GM18519 (cell line): ENCODE measurements around the gene RIC8A.
A peak's percentile ranks its signal among the peaks of the same experiment; 100 is the strongest.
"Not testable (repeated sequence)": the region's sequence is repeated elsewhere in the genome, so short reads cannot be mapped to it uniquely, and the experiment has no call there.

Experiments used
- ATAC-seq: cut with Tn5 transposase; IDR thresholded peaks from one replicate; pipeline ENCODE4 v1.9.1; 2021; ENCODE audit warnings: mild to moderate bottlenecking, moderate library complexity; ENCODE audit not compliant: unreplicated experiment, low FRiP score

The RIC8A gene

DNA sequence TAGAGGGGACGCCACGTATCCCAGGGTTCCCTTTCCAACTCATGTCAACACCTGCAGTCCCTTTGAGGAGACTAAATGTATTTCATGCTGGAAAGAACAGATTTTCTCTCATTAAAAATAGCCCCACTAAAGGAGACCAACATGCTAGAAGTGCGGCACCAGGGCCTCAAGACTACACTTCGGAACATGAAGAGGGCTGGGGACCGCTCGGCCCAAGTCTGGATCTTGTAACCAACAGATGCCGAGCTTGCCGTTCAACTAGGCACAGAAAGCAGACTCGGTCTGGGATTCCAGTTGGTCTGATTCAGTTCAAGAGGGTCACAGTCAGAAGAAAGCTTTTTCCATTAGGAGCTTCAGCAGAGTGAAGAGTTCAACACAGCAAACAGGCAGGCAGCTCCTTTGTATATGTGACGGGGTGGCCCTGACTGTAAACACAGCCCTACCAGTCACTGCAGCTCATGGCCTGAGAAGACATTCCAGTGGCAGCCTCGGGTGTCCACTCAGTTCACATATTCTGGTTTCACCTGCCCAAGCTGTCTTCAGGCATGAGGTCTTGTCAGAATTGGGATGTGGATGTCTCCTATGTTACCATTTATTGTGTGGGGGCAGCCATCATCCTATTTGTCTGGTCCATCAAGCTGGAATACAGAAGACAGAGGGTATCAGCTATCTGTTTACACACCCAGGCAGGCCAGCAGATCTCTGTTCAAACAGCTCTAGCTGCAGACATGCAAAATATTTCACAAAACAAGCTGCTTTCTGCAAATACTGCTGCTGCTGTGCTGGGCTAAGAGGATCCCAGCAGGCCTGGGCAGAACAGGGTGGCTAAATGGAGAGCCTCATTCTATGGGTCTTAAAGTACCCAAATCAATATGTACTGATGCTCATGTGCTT lies 8.8 kb downstream of the RIC8A start:
- no peak for ATAC-seq

DNA sequence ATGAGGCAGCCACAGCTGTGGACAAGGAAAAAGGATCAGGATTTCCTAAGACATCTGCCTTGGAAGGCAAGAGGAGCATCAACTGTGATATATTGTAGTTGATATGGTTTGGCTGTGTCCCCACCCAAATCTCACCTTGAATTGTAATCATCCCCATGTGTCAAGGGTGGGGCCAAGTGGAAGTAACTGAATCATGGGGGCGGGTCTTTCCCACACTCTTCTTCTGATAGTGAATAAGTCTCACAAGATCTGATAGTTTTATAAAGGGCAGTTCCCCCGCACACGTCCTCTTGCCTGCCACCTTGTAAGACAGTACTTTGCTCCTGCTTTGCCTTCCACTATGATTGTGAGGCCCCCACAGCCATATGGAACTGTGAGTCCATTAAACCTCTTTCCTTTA lies 10.2 kb downstream of the RIC8A start:
- no peak for ATAC-seq

DNA sequence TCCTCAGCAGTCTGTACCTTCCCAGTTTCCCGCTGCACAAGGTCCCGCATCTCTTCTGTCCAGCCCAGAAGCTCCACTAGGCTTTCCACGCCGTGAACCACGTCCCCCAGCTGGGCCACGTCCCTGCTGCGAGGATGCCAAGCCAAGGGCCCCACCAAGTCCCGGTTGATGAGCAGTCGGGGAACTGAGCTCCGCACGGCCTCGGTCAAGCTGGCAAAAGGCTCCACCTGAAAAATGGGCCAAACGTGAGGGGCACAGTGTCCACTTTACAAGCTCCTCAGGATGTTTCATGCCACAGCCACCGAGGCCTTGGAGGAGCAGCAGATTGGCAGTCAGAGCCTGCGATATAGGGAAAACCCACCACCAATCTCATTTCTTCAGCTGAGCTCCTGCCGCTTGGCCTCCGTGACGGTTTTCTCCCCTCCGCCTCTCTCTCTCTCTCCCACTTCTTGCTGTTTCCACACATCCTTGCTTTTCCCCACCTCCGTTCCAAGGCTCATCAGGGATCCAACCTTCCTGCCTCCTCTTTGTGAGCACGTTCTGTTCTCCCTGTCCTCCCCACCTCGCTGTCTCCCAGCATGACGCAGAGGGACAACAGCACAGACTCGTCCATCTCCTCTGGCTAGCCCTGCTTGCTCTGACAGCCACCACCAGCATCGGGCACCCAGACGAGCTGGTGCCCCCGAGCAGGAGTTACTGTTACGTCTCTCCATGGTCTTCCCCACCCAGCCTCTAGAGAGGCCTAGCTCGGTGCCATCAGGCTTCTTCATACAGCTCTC lies 11.5 kb downstream of the RIC8A start:
- ATAC-seq: no peak

DNA sequence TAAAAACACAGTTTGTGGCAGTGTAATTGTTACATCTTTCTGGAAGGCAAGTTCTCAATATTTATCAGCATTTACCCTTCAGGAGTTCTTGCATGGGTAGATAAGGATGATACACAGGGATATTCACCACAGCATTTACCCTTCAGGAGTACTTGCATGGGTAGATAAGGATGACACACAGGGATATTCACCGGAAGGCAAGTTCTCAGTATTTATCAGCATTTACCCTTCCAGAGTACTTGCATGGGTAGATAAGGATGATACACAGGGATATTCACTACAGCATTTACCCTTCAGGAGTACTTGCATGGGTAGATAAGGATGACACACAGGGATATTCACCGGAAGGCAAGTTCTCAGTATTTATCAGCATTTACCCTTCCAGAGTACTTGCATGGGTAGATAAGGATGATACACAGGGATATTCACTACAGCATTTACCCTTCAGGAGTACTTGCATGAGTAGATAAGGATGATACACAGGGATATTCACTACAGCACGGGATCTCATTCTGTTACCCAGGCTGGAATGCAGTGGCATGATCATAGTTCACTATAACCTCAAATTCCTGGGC lies 13.2 kb downstream of the RIC8A start:
- ATAC-seq: not testable (repeated sequence)

DNA sequence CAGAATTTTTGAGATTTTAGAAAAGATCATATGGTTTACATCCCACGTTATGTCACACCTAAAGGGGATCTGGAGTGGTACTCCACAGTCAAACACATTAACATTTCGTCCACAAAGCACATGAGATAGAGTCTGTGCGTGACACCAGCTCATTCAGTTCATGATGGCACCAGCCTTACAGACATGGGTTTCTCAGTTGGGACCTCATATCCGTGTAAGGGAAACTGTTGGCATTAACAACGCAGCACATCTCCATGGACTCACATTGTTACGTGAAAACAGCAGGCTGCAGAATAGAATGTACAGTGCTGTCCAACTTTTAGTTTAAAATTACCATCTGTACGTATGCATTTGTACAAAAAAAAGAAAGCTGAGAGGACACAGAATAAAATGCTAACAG lies 14.0 kb downstream of the RIC8A start:
- ATAC-seq: no peak

DNA sequence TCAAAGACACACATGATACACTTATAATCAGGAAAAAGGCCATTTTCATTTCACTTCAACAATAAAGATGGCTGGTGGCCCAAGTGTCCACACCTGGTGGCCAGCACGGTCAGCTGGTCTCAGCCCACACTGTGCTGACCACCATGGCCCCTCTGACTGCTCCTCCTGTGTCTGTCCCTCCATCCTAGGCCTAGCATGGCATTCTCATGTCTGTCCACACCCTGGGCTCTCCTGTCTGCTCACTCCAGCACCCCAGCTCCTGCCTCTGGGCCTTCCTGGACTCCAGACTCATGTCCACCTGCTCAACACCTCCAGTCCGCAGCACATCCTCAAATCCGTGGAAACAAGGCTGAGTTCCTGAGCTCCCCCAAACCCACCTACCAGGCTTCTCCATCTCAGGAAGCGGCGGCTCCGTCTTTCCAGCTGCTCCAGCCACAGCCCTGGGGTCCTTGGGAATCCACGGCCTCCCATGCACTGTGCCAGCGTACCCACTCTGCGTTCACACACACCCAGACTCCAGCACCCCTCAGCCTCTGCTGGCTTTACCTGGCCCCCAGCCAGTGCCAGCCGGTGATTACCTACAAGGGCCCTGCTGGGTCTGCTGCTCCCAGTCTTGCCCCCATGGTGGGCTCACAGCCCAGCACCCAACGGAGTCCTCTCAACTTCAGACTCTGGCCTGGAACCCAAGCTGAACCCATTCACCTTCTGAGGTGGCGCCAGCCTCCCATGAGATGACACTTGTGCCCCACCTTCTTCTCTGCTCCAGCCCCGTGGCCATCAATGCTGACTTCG lies 14.7 kb downstream of the RIC8A start:
- no peak for ATAC-seq

DNA sequence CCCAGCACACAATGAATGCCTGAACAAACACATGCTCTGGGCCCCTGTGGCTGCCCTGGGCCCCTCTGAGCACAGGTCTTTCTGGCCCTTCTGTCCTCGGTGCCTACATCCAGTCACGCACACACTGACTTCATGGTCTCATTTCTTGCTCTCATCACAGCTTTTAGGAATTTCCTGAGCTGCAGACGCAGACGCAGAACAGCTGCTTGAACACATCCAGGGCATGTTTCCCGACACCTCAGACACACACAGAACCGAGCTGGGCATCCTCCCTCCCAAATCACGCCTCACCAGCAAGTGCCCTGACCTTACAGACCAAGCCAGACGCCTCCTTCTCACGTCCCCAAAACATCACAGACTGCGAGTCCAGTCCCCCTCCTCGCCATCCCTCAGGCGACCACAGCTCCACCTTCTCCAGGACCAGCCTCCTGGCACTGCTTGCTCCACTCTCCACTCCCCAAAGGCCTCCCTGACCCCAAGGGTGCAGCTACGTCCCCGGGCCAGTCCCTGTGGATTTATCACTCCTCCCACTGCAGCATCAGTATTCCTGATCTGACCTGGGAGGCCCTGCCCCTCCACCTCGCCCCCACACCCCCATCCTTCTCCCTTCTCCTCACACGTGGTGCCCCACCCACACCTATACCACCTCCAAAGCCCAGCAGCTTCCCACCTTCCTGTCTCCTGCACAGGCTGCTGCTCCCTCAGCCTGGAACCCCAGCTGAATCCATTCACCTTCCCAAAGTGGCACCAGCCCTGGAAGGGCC lies 15.7 kb downstream of the RIC8A start:
- no peak for ATAC-seq

DNA sequence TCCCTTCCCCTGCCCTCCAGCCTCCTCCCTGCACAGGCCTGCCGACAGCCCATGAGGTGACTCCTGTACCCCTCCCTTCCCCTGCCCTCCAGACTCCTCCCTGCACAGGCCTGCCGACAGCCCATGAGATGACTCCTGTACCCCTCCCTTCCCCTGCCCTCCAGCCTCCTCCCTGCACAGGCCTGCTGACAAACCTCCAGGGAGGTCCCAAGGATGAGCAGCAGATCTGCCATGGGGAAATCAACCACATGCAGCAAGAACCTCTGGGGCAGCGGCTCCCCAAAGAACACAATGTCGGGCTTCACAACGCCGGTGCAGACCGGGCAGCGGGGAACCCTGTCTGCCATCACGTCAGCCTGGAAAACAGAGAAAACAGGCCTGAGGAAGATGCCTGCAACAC lies 16.4 kb downstream of the RIC8A start:
- no peak for ATAC-seq

DNA sequence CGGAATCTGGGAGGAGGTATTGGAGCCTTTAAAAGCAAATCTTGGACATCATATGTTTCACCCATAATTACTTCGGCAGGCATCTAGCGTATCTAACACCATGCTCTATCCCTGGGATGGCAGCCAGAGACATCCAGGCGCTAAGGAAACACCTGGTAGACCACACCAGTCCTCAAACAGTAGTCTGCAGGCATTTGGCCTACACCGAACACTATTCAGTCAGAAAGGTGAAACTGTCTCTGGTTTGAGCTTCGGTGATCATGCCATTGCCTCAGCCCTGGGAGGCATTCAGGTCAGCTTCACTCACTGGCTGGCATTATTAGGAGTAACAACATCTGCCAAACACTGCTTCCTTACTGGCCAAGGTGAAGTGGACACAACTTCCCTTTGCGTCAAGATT lies 16.9 kb downstream of the RIC8A start:
- ATAC-seq: no peak

DNA sequence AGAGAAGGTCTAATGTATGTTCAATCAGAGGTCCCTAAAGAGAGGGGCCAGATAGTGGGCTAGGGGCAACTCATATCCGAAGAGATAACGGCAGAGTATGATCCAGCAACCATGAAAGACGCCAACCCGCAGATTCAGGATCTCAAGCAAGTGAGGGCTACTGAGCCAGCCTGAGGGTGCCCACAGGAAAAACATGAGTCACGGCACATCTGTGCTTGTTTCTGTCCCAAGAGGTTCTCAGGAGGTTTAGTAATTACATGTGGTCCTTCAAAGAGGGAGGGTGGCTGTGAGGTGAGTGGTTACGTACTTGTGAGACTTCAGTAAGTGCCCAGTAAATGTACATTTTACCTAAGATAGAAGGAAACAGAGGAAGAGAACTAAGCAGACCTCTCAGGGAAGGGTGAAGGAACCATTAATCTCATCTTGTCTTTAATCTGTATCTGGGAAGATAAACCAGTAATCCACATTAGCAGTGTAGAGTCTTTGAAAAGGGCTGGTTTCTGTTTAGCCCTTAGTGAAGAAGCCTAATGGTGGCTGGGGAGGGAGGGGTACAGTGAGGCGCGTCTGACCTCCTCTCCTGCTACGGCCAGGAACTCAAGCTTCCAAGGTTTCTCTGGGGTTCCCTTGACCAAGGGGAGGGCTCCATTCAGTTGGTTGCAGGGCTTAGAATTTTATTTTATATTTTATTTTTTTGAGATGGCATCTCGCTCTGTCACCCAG lies 18.4 kb downstream of the RIC8A start:
- ATAC-seq: no peak

DNA sequence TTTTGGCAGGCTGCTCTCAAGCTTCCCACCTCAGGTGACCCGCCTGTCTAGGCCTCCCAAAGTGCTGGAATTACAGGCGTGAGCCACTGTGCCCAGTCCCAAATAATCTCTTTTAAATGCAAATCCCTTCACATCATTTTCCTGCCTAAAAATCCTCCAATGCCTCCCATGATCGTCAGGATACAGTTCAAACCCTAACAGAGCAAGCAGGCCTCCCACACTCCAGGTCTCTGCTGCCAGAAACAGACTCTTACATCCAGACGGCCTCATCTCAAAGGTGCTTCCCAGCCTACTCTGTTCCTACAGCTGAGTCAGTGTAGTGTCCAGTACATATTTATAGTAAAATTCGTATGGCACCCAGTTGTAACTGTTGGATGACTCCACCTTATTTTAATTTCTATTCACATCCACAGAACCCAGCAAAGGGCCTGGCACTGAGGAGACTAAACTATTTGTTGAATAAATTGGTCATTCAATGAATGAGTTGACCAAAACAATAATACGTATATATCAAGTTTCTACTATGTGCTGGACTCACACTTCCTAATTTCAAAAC lies 20.4 kb downstream of the RIC8A start:
- no peak for ATAC-seq

DNA sequence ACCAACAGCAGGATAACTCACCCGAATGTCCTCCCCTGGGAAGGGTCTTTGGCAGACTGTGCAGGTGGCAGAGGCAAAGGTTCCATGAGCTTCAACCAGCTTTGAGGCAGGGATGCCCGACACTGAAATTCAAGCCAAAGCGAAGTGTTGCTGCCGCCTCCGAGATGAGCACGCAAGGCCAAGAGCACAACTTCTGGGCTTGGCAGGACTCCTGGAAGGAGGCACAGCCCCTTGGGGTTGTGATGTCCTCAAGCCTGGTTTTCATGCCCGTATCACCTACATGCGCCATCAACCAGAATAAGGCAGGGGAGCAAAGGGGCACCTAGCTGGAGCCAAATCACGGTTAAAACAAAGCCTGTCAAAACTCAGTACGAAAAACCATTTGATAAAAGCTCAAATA lies 22.9 kb downstream of the RIC8A start:
- ATAC-seq: no peak

DNA sequence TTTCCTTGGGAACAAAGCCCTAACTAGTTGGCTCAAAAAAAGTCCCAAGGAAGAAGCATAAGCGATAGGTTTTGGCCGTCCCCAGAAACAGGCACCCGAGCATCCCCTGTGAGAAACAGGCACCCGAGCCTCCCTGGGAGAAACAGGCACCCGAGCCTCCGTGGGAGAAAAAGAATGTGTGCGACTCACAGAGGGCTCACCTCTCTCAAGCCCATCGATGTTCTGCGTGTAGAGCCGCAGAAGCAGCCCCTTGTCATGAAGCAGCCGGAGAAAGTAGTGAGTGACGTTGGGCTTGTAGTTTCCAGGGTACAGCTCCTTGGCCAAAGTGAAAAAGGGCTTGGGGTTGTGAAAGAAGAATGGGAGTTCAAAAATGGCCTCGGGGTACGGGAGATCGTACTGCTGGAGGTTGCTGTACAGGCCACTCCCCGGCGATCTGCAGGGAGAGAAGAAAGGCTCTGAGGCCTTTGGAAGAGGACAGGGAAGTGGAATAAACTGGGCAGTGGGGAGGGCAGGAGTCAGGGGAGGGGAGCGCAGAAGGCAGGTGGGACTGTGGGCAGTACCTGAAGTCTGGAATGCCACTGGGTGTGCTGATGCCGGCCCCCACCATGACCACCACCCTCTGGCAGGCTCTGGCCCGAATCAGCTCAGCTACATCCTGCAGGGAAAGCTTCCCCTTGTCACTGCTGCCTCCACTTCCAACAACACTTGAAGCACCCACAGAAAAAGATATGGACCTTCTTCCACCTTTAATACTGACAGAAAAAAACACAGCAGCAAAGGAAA lies 25.5 kb downstream of the RIC8A start:
- no peak for ATAC-seq

DNA sequence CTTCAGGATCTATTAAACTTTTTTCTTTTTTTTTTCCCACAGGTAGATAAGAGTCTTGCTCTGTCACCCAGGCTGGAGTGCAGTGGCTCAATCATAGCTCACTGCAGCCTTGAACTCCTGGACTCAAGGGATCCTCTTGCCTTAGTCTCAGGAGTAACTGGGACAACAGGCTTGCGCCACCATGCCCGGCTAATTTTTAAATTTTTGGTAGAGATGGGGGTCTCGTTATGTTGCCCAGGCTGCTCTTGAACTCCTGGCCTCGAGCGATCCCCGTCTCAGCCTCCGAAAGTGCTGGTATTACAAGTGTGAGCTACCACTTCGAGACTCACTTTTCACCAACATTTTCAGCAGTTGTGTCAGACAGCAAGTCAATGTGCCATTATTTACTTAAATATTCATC lies 27.7 kb downstream of the RIC8A start:
- no peak for ATAC-seq

DNA sequence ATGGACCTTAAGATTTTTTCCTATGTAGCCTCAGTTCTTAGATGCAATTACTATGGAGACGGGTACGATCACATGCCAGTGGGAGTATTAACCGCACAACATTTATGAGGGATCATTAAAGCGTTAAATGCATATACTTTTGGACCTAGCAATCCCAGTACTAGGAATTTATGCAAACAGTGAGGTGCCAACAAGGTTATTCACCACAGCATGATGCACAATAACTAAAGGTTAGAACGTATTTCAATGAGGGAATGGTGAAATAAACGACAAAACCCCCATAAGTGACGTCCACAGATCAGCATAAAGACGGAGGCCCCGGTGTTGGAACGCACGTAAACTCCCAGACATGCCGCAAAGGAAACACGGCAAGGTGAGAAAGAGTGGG lies 28.1 kb downstream of the RIC8A start:
- no peak for ATAC-seq

DNA sequence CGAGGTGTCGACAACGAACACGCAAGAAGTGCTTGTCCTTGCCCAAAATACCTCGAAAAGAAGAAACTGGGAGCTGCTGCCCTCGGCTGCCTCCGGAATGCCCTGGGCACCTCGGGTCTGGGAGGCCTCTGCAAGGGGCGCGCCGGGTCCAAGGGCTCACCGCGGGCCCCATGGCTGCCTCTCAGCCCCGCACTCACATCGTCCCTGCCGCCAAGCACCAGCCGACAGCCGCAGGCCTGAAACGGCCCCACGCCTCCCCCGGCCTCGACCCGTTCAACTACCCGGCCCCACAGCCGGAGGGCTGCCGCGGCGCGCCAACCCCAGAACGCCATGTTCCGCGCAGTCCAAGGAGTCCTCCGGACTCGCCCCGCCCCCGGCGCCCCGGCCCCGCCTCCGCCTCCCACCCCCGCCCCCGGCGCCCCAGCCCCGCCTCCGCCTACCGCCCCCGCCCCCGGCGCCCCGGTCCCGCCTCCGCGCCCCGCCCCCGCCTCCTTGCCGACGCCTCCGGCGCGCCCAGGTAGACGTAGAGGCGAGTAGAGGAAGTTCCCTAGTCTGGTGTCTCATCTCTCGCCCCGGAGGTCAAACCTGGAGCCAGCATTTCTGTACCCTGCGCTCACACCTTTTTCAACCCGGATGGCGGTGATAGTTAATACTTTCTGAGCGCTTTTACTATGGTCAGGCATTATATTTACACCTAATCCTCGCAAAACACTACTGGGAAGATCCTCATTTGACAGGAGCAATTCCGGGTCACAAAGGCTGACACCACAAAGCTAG lies 28.7 kb downstream of the RIC8A start, which contains the start of gene SIRT3:
Gene SIRT3, minus strand, starts transcription at position 346 of the 777 bp plus-strand sequence. Its CDS starts 14 bp downstream, at position 332.
- peak; percentile 40 for ATAC-seq
